ENCODE data around the gene TBC1D13.

DNA sequence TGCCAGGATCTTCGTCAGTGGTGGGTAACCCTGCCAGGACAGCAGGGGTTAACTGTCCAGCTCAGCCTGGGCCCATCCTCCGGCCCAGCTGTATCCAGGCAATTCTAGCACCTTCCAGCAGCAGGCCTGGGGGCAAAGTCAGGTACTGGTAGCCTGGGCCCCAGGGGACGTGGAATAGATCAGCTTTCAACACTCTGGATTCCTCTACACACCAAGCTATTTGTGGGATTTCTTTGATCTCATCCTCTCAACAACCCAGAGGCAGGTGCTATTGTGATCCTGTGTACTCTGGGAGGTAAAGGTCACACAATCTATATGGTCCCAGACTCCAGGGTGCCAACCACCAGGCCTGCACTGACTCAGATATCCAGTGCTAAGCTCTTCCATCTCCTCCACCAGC lies 51.3 kb downstream of the TBC1D13 start:
- TF ChIP-seq POLR2AphosphoS5 (IDR thresholded peaks at IDR 0.05; ENCODE audit: low read depth): no peak
- TF ChIP-seq, protein P1, sequence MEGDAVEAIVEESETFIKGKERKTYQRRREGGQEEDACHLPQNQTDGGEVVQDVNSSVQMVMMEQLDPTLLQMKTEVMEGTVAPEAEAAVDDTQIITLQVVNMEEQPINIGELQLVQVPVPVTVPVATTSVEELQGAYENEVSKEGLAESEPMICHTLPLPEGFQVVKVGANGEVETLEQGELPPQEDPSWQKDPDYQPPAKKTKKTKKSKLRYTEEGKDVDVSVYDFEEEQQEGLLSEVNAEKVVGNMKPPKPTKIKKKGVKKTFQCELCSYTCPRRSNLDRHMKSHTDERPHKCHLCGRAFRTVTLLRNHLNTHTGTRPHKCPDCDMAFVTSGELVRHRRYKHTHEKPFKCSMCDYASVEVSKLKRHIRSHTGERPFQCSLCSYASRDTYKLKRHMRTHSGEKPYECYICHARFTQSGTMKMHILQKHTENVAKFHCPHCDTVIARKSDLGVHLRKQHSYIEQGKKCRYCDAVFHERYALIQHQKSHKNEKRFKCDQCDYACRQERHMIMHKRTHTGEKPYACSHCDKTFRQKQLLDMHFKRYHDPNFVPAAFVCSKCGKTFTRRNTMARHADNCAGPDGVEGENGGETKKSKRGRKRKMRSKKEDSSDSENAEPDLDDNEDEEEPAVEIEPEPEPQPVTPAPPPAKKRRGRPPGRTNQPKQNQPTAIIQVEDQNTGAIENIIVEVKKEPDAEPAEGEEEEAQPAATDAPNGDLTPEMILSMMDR (conservative IDR thresholded peaks at IDR 0.05; ENCODE audit: low read depth in 2 of 2): no peak
- no peak for TF ChIP-seq EZH2 (IDR thresholded peaks at IDR 0.05; ENCODE audit: low read depth, unreplicated experiment)
- TF ChIP-seq ZNF331 (CRISPR knock-in tag; IDR thresholded peaks at IDR 0.05; ENCODE audit: low read depth): no peak
- no peak for TF ChIP-seq ZNF114 (CRISPR knock-in tag; IDR thresholded peaks at IDR 0.05)
- TF ChIP-seq, protein P2, sequence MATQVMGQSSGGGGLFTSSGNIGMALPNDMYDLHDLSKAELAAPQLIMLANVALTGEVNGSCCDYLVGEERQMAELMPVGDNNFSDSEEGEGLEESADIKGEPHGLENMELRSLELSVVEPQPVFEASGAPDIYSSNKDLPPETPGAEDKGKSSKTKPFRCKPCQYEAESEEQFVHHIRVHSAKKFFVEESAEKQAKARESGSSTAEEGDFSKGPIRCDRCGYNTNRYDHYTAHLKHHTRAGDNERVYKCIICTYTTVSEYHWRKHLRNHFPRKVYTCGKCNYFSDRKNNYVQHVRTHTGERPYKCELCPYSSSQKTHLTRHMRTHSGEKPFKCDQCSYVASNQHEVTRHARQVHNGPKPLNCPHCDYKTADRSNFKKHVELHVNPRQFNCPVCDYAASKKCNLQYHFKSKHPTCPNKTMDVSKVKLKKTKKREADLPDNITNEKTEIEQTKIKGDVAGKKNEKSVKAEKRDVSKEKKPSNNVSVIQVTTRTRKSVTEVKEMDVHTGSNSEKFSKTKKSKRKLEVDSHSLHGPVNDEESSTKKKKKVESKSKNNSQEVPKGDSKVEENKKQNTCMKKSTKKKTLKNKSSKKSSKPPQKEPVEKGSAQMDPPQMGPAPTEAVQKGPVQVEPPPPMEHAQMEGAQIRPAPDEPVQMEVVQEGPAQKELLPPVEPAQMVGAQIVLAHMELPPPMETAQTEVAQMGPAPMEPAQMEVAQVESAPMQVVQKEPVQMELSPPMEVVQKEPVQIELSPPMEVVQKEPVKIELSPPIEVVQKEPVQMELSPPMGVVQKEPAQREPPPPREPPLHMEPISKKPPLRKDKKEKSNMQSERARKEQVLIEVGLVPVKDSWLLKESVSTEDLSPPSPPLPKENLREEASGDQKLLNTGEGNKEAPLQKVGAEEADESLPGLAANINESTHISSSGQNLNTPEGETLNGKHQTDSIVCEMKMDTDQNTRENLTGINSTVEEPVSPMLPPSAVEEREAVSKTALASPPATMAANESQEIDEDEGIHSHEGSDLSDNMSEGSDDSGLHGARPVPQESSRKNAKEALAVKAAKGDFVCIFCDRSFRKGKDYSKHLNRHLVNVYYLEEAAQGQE (IDR thresholded peaks at IDR 0.05; ENCODE audit: unreplicated experiment): no peak
- no peak for TF ChIP-seq EZH2phosphoT487 (IDR thresholded peaks at IDR 0.05; ENCODE audit: unreplicated experiment)
- no peak for TF ChIP-seq CREB1 (CRISPR knock-in tag; IDR thresholded peaks at IDR 0.05; ENCODE audit: low read depth)
- TF ChIP-seq, protein P3, sequence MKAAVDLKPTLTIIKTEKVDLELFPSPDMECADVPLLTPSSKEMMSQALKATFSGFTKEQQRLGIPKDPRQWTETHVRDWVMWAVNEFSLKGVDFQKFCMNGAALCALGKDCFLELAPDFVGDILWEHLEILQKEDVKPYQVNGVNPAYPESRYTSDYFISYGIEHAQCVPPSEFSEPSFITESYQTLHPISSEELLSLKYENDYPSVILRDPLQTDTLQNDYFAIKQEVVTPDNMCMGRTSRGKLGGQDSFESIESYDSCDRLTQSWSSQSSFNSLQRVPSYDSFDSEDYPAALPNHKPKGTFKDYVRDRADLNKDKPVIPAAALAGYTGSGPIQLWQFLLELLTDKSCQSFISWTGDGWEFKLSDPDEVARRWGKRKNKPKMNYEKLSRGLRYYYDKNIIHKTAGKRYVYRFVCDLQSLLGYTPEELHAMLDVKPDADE (IDR thresholded peaks at IDR 0.05): no peak
- TF ChIP-seq JUNB (IDR thresholded peaks at IDR 0.05; ENCODE audit: unreplicated experiment): no peak
